SK-N-SH (cell line): ENCODE data around the gene APRT.

Experiments used
- CTCF ChIP-seq: fragments of 200-600 bp; sonication (generic); IDR thresholded peaks from 2 replicates; pipeline ENCODE4 v1.6.1; 2017; ENCODE audit warnings: antibody characterized with exemption, mild to moderate bottlenecking, moderate library complexity
- EZH2phosphoT487 ChIP-seq: fragments of 200-600 bp; sonication (generic); IDR thresholded peaks from 2 replicates; pipeline ENCODE4 v1.6.1; 2017; ENCODE audit warnings: low read depth, mixed run types, mild to moderate bottlenecking, antibody characterized with exemption, moderate library complexity, borderline replicate concordance
- POLR2AphosphoS5 ChIP-seq: IDR thresholded peaks from 2 replicates; pipeline ENCODE4 v1.6.1; 2012; ENCODE audit warnings: low read depth, low read length

GRCh38 chr16:88812513-88813268 is 963 bp upstream of the APRT start:
- TF ChIP-seq POLR2AphosphoS5 (no peak), CTCF (peak; percentile 16; the same call in 1 of the 2 replicates), EZH2phosphoT487 (no peak)
